AG09319 (cell line): ENCODE measurements around the gene DACH1.
"Not testable (repeated sequence)": the region's sequence is repeated elsewhere in the genome, so short reads cannot be mapped to it uniquely, and the experiment has no call there.

Experiments
- DNase-seq: peaks from one replicate; pipeline ENCODE4 v3.0.0-alpha.2; 2010; ENCODE audit warnings: low read depth; ENCODE audit errors: extremely low read depth
- CTCF ChIP-seq: IDR thresholded peaks from 2 replicates; pipeline ENCODE4 v1.5.1; 2011; ENCODE audit warnings: low read depth, mild to moderate bottlenecking, inconsistent platforms, low read length, moderate library complexity

DACH1 gene

GRCh38 chr13:71797517-71797916 lies 69.5 kb downstream of the DACH1 start:
- TF ChIP-seq CTCF, result no peak
- DNase-seq, result no peak

- no peak for DNase-seq
These were observed 77.2 kb downstream of the DACH1 start for GRCh38 chr13:71789693-71790329.

GRCh38 chr13:71789037-71789436 lies 78.0 kb downstream of the DACH1 start:
- no peak for TF ChIP-seq CTCF
- no peak for DNase-seq

More at GRCh38 chr13:71789693-71790329, 77.2 kb downstream of the DACH1 start:
- TF ChIP-seq CTCF, result no peak

- no peak for DNase-seq
- no peak for TF ChIP-seq CTCF
These were observed 79.6 kb downstream of the DACH1 start for GRCh38 chr13:71787414-71787813.

GRCh38 chr13:71786875-71787274 lies 80.1 kb downstream of the DACH1 start:
- DNase-seq, result no peak
- no peak for TF ChIP-seq CTCF

GRCh38 chr13:71785361-71785760 lies 81.6 kb downstream of the DACH1 start:
- DNase-seq, result no peak
- TF ChIP-seq CTCF, result no peak

GRCh38 chr13:71780546-71780945 lies 86.5 kb downstream of the DACH1 start:
- TF ChIP-seq CTCF, result no peak
- no peak for DNase-seq

GRCh38 chr13:71778998-71779397 lies 88.0 kb downstream of the DACH1 start:
- not testable (repeated sequence) for DNase-seq
